Stimulated activated CD4-positive, alpha-beta T cell treated with anti-CD3 and anti-CD28 coated beads, Interleukin-2, amount 100 ng/mL, for 4 hours (primary cell): Measurements from ENCODE around the gene PRKACB.

Experiments used
- DNase-seq: peaks from one replicate; pipeline ENCODE4 v3.0.0-alpha.2; 2020; ENCODE audit warnings: low read depth

Gene PRKACB

DNA sequence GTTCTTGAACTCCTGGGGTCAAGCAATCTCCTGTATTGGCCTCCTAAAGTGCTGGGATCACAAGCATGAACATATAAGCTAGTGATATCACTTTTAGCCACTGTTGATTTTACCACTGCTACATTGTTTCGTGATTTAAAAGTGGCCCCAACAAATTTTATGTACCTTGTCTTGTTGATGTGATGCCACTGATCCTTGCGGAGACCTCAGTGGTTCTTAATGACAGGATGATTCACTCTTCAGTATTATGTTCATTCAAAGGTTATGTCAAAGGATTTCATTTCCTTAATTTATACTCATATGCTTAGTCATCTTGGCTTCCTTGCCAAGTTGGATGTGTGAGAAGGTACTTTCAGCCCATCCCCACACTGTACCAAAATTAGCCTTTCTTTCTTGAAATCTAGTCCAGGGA lies 12.1 kb downstream of the PRKACB start:
- no peak for DNase-seq

DNA sequence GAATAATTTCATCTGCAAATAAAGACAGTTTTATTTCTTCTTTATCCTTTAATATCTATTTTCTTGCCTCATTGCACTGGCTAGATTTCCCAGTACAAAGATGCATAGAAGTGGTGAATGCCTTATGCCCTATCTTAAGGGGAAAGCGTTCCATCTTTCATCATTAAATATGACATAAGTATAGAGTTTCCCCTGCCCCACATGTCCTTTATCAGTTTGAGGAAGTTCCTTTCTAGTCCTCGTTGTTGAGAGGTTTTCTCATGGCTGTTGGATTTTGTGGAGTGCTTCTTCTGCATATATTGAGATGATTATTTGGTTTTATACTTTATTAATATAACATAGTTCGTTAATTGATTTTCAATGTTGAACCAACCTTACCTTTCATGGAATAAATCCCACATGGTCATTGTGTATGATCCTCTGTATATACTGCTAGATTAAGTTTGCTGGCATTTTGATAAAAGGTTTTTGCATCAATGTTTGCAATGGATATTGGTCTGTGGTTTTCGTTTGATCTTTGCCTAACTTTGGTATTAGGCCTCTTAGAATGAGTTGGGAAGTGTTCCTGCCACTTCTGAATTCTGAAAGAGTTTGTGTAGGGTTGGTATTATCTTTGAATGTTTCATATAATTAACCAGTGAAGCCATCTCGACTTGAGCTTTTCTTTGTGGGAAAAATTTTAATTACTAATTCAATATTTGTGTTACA lies 15.6 kb downstream of the PRKACB start:
- no peak for DNase-seq

DNA sequence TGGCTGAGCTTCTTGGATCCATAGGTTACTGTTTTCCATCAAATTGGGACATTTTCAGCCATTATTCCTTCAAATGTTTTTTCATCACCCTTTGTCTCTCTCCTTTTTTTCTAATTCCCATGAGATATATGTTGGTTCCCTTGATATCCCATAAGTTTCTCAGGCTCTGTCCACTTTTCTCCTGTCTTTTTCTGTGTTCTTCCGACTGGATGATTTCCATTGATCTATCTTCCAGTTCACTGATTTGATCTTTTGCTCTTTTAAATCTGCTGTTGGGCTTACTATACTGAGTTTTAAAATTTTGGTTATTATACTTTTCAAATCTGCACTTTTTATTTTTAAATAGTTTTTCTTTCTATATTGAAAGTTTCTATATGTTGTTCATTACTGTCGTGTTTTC lies 18.2 kb downstream of the PRKACB start:
- no peak for DNase-seq

DNA sequence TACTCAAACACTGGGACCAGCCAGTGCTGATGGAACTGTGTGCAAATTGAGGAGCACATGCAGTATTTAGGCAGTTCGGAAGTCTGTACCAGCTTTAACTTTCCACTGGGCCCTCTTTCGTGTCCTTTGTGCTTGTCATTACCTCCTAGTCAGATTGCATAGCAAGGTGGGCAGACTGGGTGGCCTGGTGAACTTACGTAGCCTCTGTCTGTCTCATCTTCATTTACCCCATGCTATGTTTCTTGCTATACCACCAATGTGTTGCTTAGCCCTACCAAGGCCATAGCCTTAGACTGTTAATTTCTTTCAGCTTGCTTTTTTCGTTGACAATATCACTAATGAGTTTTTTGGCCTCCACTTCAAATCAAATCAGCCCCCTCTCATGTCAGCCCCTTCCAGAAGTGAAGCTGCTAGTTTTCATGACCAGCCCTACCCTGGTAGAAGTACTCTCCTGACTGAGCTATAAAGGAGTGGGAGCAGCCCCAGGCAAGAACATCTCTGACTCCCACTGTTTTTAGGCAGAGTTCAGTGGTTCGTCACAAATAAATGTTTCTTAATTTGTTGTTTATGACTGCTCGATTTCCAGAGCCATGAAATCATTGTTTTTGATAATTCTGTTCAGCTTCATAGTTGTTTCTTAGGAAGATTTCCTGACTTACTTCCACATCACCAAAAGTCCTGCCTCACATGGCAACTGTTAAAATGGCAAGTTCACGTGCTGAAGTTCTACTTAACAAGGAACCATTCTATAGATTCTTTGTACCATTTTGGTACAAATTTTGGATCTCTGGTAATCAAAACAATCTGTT lies 19.3 kb downstream of the PRKACB start:
- DNase-seq: no peak

DNA sequence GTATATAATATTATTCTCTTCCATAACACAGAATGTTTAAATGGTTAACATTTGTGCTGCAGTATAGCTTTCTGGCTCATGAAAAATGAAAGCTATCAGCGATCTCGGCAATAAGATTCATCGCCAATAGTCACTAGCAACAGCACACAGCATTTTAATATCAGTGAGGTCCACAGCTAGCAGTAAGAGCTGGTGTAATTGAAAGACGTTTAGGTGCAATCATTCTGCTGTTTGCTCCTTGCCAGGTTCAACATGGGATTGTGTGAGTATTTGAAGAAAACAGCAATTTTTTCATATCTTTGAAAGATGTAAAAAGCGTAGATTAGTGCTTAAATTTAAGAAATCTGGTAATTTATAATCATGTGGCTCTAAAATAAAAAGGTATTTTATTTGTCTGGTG lies 20.1 kb downstream of the PRKACB start:
- DNase-seq: no peak

DNA sequence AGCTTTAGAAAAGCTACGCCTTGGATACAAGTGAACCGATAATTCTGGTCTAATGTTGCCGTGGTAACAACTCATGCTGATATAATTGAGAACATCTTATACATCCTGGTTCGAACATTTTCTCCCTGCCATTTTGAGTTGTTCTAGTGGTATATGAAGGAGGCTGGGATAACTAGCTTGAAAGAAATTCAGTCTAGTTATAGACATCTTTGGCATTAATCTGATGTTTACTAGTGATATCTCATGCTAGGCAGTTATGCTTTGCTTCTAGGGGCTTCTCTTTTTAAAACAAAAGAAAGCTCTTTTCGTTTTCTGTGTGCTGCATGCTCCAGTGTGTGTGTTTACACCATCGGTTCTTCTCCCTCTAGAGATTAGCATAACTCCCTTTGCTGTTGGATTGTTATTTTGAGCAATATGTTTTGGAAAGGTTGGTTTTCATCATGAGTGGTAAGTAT lies 20.5 kb downstream of the PRKACB start:
- DNase-seq: no peak

DNA sequence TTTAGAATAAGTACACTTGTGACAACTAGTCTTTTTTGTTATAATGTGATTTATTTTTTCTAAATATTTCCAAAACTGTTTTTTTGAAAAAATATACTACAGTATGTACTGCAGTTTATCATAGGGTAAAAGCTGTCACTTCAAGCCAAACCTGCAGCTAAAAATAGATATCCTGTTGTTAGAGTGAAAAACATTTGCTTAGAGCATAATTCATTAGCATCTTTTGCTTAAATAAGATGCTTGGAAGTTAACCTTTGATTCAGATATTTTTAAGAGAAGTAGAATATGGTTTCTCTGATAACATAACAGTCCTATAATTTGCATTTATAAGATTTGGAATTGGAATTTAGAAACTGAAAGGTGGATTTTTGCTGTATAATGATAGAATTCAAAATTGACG lies 21.5 kb downstream of the PRKACB start:
- DNase-seq: no peak

DNA sequence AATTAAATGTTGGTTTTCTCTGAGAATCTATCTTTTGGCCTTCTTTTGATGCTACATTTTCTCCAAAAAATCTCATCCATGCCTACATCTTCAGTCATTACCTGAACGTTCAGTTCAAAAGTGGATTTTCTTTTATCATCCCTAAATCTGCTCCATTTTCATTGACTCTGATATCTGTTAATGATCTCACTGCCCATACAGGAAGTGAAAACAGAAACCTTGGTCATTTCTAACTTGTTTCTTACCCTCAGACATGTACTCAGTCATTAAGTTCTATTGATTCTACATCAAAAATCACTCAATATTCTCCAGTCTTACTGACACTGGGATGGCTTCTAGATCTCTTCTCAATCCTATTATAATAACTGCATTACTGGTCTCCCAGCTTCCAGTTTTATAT lies 22.7 kb downstream of the PRKACB start:
- no peak for DNase-seq

DNA sequence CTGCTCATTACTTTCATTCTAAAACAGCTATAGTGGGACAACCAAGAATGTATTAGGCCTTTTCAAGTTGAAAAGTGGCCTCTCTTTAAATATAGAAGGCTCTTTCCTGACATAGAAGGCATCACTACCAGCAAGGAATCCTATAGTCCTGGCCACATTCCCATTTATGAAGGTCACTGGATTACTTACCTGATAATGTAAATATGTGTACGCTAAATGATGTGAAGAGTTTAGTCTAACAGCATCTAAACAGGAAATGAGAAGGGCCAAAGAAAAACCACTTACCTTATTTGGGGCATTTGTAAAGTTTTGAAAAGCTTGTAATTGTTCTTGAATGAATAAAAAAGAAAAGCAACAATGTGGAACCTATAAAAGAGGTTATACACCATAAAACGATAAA lies 24.7 kb downstream of the PRKACB start:
- DNase-seq: no peak

DNA sequence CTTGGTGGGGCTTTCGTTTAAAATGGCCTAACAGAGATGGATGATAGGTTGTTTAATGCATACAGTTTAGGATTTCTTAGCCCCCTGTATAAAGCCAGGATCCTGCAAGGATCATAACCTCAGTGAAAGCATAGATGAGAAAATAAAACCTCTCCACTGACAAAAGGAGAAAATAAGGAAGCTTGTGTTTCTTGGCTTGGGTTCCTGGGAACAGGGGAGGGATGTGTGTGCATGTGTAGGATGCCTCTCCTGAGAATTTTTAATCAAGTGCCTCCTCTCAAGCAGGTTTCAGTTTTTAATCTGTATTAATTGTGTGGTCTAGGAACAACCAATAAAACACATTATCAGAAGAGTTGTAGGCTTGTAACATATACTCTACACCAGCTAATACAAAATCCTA lies 26.1 kb downstream of the PRKACB start:
- DNase-seq: no peak

DNA sequence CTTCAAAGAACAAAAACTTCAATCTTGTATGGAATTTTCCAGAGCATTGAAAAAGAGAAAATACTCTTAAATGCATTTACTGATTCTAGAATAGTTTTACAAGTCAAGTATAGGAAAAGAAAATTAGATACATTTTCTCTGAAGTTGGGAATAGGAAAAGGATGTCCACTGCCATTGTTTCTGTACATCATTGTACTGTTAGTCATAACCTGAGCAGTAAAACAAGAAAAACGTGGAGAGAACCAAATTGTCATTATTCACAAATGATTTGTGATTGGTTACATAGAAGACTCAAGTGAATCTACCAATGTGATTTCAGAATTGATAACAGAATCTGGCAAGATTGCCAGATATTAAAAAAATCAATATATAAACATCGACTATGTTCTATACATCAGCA lies 27.4 kb downstream of the PRKACB start:
- DNase-seq: no peak

DNA sequence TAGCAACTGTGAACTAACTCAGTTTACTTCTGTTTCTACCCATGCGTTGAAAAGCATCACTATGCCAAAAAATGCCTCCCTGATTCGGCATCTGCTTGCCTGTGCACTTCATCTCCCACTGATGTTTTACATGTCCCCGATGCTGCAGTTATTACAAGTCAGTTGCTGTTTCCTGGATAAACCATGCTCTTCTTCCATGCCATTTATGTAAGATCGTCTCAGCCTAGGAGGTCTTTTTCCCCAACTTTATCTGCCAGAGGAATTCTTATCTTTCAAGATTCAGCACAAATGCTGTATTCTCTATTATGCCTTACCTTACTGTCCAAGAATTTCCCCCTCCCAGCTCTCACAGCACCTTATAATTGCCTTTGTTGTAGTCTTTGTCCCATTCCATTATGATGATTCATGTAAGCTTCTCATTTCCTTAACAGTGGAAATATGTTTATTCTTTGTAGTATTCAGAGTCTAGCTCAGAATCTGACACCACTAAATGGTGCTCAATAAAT lies 30.0 kb downstream of the PRKACB start:
- DNase-seq: no peak

DNA sequence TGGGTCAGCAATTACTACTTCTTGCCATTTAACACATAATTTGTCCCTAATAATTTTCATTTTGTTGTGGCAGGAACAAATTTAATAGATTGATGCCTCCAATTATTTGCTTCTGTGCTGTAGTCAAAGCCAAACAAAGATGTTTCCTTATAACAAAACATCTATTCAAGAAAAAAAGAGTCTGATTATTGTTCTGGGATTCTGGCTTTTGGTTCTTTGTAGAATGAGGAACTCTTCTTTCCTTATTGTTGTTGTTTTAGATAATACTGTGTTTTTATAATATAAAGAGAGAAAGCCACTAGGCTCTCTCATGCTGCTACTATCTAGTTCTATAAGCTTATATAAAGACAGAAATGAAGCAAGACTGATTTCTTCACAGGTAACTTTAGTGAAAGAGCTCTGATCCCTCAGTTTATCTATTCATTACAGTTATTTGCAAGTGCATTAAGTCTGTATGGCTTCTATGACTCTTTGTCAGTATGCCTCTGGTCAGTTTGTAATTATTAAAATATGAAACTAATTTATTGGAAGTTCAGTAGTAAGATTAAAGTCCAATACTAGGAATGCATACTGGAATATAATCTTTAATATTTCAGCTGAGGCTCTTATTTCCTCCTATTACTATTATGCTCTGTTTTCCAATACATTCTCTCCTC lies 37.4 kb downstream of the PRKACB start:
- DNase-seq: no peak

DNA sequence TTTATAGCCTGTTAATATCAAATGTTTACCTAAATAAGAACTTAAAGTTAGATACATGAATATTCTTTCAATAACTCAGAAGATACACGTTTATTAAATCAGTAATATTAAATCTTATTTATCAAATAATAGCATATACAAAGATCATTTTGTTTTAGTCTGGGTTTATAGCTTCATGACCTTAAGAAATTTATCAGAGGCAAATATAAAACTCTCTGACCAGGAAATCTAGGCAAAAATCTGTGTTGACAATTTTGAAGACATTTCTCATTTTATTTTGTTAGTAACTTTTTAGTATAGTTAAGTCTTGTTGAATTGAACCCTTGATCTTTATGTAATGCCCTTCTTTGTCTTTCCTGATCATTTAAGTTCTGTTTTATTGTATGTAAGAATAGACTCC lies 46.4 kb downstream of the PRKACB start:
- DNase-seq: no peak

DNA sequence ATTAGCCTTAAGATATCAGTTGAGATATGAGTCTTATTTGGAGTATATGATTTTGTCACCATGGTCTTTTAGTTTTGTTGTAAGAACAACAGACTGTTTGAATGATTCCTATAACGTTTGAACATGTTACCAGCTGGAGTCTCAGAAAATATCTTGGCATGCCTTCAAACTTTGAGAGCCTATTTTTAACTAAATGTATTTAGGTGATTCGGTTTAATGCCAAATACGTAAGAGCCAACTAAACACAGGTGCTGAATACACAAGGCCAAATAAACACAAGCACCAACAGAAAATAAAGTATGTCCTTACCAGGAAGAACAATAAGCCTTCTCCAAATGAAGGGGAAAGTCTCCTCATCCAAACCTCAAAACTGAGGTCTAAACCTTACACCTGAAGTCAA lies 48.6 kb downstream of the PRKACB start:
- no peak for DNase-seq

DNA sequence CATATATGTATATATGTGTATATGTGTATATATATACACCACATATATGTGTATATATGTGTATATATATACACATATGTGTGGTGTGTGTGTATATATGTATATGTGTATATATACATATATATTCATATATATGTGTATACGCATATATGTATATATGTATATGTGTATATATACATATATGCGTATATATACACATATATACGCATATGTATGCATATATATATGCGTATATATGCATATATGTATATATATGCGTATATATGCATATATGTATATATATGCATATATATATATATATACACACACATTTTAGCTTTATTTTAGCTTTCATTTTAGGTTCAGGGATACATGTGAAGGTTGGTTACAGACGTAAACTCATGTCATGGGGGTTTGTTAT lies 54.8 kb downstream of the PRKACB start:
- DNase-seq: no peak

DNA sequence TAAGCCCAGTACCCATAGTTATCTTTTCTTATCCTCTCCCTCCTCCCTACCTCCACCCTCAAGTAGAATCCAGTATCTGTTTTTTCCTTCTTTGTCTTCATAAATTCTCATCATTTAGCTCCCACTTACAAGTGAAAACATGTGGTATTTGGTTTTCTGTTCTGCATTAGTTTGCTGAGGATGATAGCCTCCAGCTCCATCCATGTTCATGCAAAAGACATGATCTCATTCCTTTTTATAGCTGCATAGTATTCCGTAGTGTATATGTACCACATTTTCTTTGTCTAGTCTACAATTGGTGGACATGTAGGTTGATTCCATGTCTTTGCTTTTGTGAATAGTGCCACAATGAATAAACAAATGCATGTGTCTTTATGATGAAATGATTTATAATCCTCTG lies 55.2 kb downstream of the PRKACB start:
- DNase-seq: no peak

DNA sequence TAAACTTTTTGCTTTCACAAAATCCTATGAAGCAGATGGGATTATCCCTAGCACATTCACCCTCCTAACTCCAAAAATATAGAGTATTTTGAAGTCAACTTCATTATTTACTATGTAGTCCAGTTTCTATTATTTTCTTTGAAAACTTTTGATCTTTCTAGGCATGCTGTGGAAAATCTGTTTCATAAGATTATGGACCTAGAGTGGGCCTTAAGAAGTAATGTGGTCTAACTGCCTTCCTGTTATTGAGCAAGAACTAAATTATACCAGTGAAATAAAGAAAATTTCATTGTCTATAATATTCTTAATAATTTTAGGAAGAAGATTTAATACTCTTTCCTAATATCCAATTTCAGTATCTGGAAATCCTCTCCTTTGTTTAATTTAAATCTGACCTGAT lies 58.1 kb downstream of the PRKACB start:
- DNase-seq: no peak

DNA sequence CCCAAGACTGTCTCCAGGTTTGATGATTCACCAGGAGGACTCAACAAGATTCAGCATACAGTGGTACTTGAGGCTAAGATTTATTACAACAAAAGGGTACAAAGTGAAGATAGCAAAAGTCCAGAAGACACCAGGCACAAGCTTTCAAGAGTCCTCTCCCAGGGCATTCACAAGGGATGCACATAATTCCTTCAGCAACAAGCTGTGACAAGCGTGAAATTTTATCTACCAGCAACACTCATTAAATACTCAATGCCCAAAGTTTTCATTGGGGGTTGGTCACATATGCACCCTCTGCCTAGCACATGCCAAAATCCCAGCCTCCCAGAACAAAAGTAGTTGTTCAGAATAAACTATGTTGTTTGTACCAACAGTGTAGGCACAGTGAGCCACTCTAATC lies 62.3 kb downstream of the PRKACB start:
- DNase-seq: no peak

DNA sequence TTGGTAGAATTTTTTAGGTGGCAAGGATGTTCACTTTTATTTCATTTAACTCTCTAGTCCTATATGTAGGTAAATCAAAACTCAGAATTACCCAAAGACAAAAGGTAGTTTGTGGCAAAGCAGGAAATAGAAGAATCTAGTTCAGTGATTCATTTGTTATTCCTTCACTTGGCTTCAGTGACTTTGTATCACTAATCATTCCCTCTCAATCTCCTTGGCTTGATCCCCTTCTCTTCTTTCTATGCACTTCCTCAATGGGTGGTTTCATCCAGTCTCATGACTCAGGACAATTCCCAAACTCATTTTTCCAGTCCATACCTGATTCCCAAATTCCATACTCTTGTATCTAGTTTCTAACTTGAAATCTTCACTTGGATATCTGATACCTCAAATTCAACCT lies 64.9 kb downstream of the PRKACB start:
- no peak for DNase-seq

DNA sequence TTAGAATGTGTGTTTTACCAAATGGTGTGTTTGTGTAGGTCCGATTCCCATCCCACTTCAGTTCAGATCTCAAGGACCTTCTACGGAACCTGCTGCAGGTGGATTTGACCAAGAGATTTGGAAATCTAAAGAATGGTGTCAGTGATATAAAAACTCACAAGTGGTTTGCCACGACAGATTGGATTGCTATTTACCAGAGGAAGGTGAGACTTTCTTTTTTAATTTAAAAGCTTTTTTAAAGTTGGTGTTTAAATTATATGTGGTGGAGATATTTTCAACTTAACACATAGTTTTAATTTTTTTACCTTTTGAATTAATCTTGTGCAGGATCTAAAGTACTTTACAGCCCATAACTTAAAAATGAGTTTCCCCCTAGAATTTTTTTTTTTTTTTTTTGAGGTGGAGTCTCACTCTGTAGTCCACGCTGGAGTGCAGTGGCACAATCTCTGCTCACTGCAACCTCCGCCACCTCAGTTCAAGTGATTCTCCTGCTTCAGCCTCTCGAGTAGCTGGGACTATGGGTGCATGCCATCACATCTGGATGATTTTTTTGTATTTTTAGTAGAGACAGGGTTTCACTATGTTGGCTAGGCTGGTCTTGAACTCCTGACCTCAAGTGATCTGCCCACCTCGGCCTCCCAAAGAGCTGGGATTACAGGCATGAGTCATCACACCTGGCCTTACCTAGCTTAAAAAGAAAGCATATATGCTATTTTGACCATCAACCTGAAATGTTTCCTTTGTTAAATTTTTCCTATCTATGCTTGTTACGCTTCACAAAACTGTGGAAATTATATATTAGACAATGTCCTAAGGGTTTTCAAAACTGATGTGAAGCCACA lies 70.3 kb downstream of the PRKACB start:
- no peak for DNase-seq

DNA sequence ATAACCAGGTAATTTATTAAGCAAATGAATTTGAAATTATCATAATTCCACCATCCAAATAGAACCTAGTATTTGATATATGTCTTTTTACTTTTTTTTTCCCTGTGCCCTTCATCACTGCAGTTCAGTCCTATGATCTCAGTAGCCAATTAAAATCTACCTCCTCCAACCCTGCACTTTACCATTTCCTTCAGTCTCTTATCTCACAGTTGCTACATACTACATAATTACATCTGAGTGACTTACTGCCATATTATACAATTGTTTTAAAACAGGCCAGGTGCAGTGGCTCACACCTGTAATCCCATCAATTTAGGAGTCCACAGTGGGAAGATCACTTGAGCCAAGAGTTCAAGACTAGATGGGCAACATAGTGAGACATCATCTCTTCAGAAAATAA lies 73.2 kb downstream of the PRKACB start:
- DNase-seq: no peak
